ENCODE measurements around the gene RAB40C.
A peak's percentile ranks its signal among the peaks of the same experiment; 100 is the strongest.
"Not testable (repeated sequence)": the region's sequence is repeated elsewhere in the genome, so short reads cannot be mapped to it uniquely, and the experiment has no call there.

RAB40C gene

GRCh38 chr16:588639-588888 lies 1.3 kb upstream of the RAB40C start:
- DNase-seq: no peak
- H3K4me1 Mint-ChIP-seq (ENCODE audit: low read depth): peaks cover 32% of the 10 kb centered on the region

GRCh38 chr16:588889-589657 lies 793 bp upstream of the RAB40C start:
- Mint-ChIP-seq H3K9me3 (no peaks in the 10 kb centered on the region), H3K36me3 (ENCODE audit: low read depth) (peaks cover 25% of the 10 kb centered on the region), H3K4me3 (peak overlapping the region; percentile 92), H3K27ac (peak overlapping the region; percentile 98), H3K4me1 (ENCODE audit: low read depth) (peaks cover 34% of the 10 kb centered on the region), H3K27me3 (no peaks in the 10 kb centered on the region)
- DNase-seq: peak; percentile 100

More at GRCh38 chr16:588639-588888, 1.3 kb upstream of the RAB40C start:
- peaks cover 24% of the 10 kb centered on the region for H3K36me3 Mint-ChIP-seq (ENCODE audit: low read depth)
- H3K27ac Mint-ChIP-seq: peak overlapping the region; percentile 98
- H3K9me3 Mint-ChIP-seq: no peaks in the 10 kb centered on the region
- H3K4me3 Mint-ChIP-seq: peak overlapping the region; percentile 92
- H3K27me3 Mint-ChIP-seq: no peaks in the 10 kb centered on the region

- H3K4me1 Mint-ChIP-seq (ENCODE audit: low read depth): peaks cover 39% of the 10 kb centered on the region
Observed at GRCh38 chr16:590188-590814, 435 bp downstream of the RAB40C start.

GRCh38 chr16:590815-591200 lies 942 bp downstream of the RAB40C start:
- Mint-ChIP-seq H3K36me3 (ENCODE audit: low read depth) (peaks cover 25% of the 10 kb centered on the region), H3K27ac (peak overlapping the region; percentile 86), H3K4me1 (ENCODE audit: low read depth) (peaks cover 39% of the 10 kb centered on the region), H3K4me3 (peak overlapping the region; percentile 81), H3K27me3 (no peaks in the 10 kb centered on the region), H3K9me3 (no peaks in the 10 kb centered on the region)
- no peak for DNase-seq

More at GRCh38 chr16:590188-590814, 435 bp downstream of the RAB40C start:
- no peaks in the 10 kb centered on the region for H3K27me3 Mint-ChIP-seq
- H3K27ac Mint-ChIP-seq: peak overlapping the region; percentile 86
- H3K4me3 Mint-ChIP-seq: peak overlapping the region; percentile 81
- peaks cover 25% of the 10 kb centered on the region for H3K36me3 Mint-ChIP-seq (ENCODE audit: low read depth)
- DNase-seq: no peak
- H3K9me3 Mint-ChIP-seq: no peaks in the 10 kb centered on the region

- Mint-ChIP-seq H3K27me3 (no peaks in the 10 kb centered on the region), H3K36me3 (ENCODE audit: low read depth) (peaks cover 29% of the 10 kb centered on the region), H3K4me3 (peak overlapping the region; percentile 81), H3K9me3 (no peaks in the 10 kb centered on the region), H3K27ac (peak overlapping the region; percentile 86), H3K4me1 (ENCODE audit: low read depth) (peaks cover 43% of the 10 kb centered on the region)
- no peak for DNase-seq
Observed at GRCh38 chr16:591231-591630, 1.4 kb downstream of the RAB40C start.

GRCh38 chr16:591892-592517 lies 2.1 kb downstream of the RAB40C start:
- no peaks in the 10 kb centered on the region for H3K27me3 Mint-ChIP-seq
- no peak overlapping the region for H3K27ac Mint-ChIP-seq
- H3K4me3 Mint-ChIP-seq: peak overlapping the region; percentile 81
- DNase-seq: no peak
- no peaks in the 10 kb centered on the region for H3K9me3 Mint-ChIP-seq
- H3K4me1 Mint-ChIP-seq (ENCODE audit: low read depth): peaks cover 41% of the 10 kb centered on the region
- peaks cover 37% of the 10 kb centered on the region for H3K36me3 Mint-ChIP-seq (ENCODE audit: low read depth)

- H3K4me3 Mint-ChIP-seq: no peak overlapping the region
- H3K27me3 Mint-ChIP-seq: no peaks in the 10 kb centered on the region
- H3K36me3 Mint-ChIP-seq (ENCODE audit: low read depth): peaks cover 33% of the 10 kb centered on the region
- H3K9me3 Mint-ChIP-seq: no peaks in the 10 kb centered on the region
- no peak overlapping the region for H3K27ac Mint-ChIP-seq
- DNase-seq: no peak
- H3K4me1 Mint-ChIP-seq (ENCODE audit: low read depth): peaks cover 38% of the 10 kb centered on the region
Observed at GRCh38 chr16:592518-593306, 2.8 kb downstream of the RAB40C start.

GRCh38 chr16:593406-593805 lies 3.5 kb downstream of the RAB40C start:
- Mint-ChIP-seq H3K4me1 (ENCODE audit: low read depth) (peaks cover 38% of the 10 kb centered on the region), H3K36me3 (ENCODE audit: low read depth) (peaks cover 26% of the 10 kb centered on the region), H3K27me3 (no peaks in the 10 kb centered on the region), H3K9me3 (no peaks in the 10 kb centered on the region), H3K4me3 (no peak overlapping the region), H3K27ac (no peak overlapping the region)
- DNase-seq: no peak

- Mint-ChIP-seq H3K27ac (no peak overlapping the region), H3K36me3 (ENCODE audit: low read depth) (peaks cover 27% of the 10 kb centered on the region)
Observed at GRCh38 chr16:593807-594206, 3.9 kb downstream of the RAB40C start.

GRCh38 chr16:595094-595528 lies 5.2 kb downstream of the RAB40C start:
- Mint-ChIP-seq H3K4me3 (no peak overlapping the region), H3K27ac (no peak overlapping the region), H3K27me3 (no peaks in the 10 kb centered on the region), H3K36me3 (ENCODE audit: low read depth) (peaks cover 33% of the 10 kb centered on the region), H3K4me1 (ENCODE audit: low read depth) (peaks cover 38% of the 10 kb centered on the region), H3K9me3 (no peaks in the 10 kb centered on the region)
- no peak for DNase-seq

More at GRCh38 chr16:593807-594206, 3.9 kb downstream of the RAB40C start:
- H3K27me3 Mint-ChIP-seq: no peaks in the 10 kb centered on the region
- H3K4me3 Mint-ChIP-seq: no peak overlapping the region
- peaks cover 38% of the 10 kb centered on the region for H3K4me1 Mint-ChIP-seq (ENCODE audit: low read depth)
- no peaks in the 10 kb centered on the region for H3K9me3 Mint-ChIP-seq
- no peak for DNase-seq

GRCh38 chr16:595942-596735 lies 6.3 kb downstream of the RAB40C start:
- no peaks in the 10 kb centered on the region for H3K27me3 Mint-ChIP-seq

GRCh38 chr16:596736-597060 lies 6.8 kb downstream of the RAB40C start:
- Mint-ChIP-seq H3K9me3 (no peaks in the 10 kb centered on the region), H3K4me1 (ENCODE audit: low read depth) (peaks cover 31% of the 10 kb centered on the region), H3K36me3 (ENCODE audit: low read depth) (peaks cover 35% of the 10 kb centered on the region), H3K27ac (no peak overlapping the region), H3K4me3 (no peak overlapping the region), H3K27me3 (no peaks in the 10 kb centered on the region)
- no peak for DNase-seq

More at GRCh38 chr16:595942-596735, 6.3 kb downstream of the RAB40C start:
- no peak overlapping the region for H3K4me3 Mint-ChIP-seq
- H3K4me1 Mint-ChIP-seq (ENCODE audit: low read depth): peaks cover 31% of the 10 kb centered on the region
- no peak for DNase-seq
- peak overlapping the region; percentile 58 for H3K27ac Mint-ChIP-seq
- H3K36me3 Mint-ChIP-seq (ENCODE audit: low read depth): peaks cover 32% of the 10 kb centered on the region
- no peaks in the 10 kb centered on the region for H3K9me3 Mint-ChIP-seq

GRCh38 chr16:597655-598054 lies 7.8 kb downstream of the RAB40C start:
- not testable (repeated sequence) for DNase-seq, H3K4me3 Mint-ChIP-seq, H3K27ac Mint-ChIP-seq, H3K9me3 Mint-ChIP-seq, H3K27me3 Mint-ChIP-seq
- Mint-ChIP-seq H3K4me1 (ENCODE audit: low read depth) (peaks cover 24% of the 10 kb centered on the region), H3K36me3 (ENCODE audit: low read depth) (peaks cover 35% of the 10 kb centered on the region)

All from activated T-cell treated with anti-CD3 and anti-CD28 coated beads, Interleukin-2, amount 50 U/mL, for 24 hours (primary cell).